Transverse colon (tissue), 4 donors: ENCODE data around the gene EIF3B. TPM values are rescaled to one million over a fixed set of nuclear protein-coding genes. Genes with fewer than 3 reads are reported as not detected.

Experiments
- DNase-seq: peaks from one replicate; pipeline ENCODE4 v3.0.0-alpha.2; 2019
- H3K27ac ChIP-seq, 4 donors: fragments of 200-600 bp; sonication (generic); 2 replicates each; pipeline ENCODE4 v1.5.1; 2016 to 2018; ENCODE audit warnings: inconsistent platforms in 4 of 4
- H3K27me3 ChIP-seq: fragments of 200-600 bp; sonication (generic); 2 replicates; pipeline ENCODE4 v1.5.1; 2017; ENCODE audit warnings: inconsistent platforms
- H3K36me3 ChIP-seq, 4 donors: fragments of 200-600 bp; sonication (generic); 2 replicates each; pipeline ENCODE4 v1.5.1; 2017 to 2019; ENCODE audit warnings: inconsistent platforms in 4 of 4
- H3K4me1 ChIP-seq, 4 donors: fragments of 200-600 bp; sonication (generic); 2 replicates each; pipeline ENCODE4 v1.5.1; 2017 to 2020; ENCODE audit warnings: inconsistent platforms in 4 of 4
- H3K4me3 ChIP-seq, 4 donors: fragments of 200-600 bp; sonication (generic); 1 replicate in 1 of 4; 2 replicates in 3 of 4; pipeline versions ENCODE4 v1.5.1 to v1.6.1; 2017 to 2019; ENCODE audit warnings: inconsistent platforms in 4 of 4
- H3K9me3 ChIP-seq, 2 donors: fragments of 200-600 bp; sonication (generic); 2 replicates each; pipeline ENCODE4 v1.5.1; 2017 to 2019; ENCODE audit warnings: inconsistent platforms in 2 of 2
- EP300 ChIP-seq: sonication (generic); formaldehyde crosslinking; IDR thresholded peaks from one replicate; pipeline ENCODE4 v1.6.1; 2017; ENCODE audit warnings: antibody characterized with exemption, low read depth
- POLR2A ChIP-seq: fragments of 450-650 bp; IDR thresholded peaks from one replicate; pipeline ENCODE4 v1.6.1; 2016; ENCODE audit warnings: antibody characterized with exemption, mild to moderate bottlenecking, moderate library complexity
- POLR2AphosphoS5 ChIP-seq, 3 donors: sonication (generic); formaldehyde crosslinking; IDR thresholded peaks; one replicate each; pipeline ENCODE4 v1.6.1; 2016; ENCODE audit warnings: antibody characterized with exemption in 3 of 3
- WGBS, 2 donors: methylation state at CpG; one replicate each; pipeline ENCODE4 v1.1.5; 2018; ENCODE audit warnings: low coverage in 1 of 2; 5-methylcytosine and 5-hydroxymethylcytosine counted together
- in situ Hi-C, 4 donors: fragments of 200-750 bp; cut with MboI; loops; one replicate each; pipeline versions ENCODE4 v1.15.0 to v1.15.1; 2017; ENCODE audit warnings: low sequenced_read_pairs in 3 of 4, low pct_ligation_motif_present in 1 of 4, low pct_unique_long_range_greater_than_20kb in 1 of 4
- intact Hi-C: fragments of 100-400 bp; cut with DNase I; formaldehyde crosslinking; loops from one replicate; pipeline ENCODE4 v1.15.1; 2023; ENCODE audit warnings: low total_unique reads
- total RNA-seq, 4 donors: library from RNA; depleted of rRNA; stranded (reverse); fragments of >200 nt; gene quantifications; one replicate each; pipeline ENCODE4 v1.1.0, GENCODE V29; 2016
- TF ChIP-seq, protein P1 (sequence below), 5 experiments: fragments of 200-600 bp in 3 of 5; fragments of 450-650 bp in 2 of 5; sonication (generic) in 3 of 5; IDR thresholded peaks; 1 replicate in 2 of 5; 2 replicates in 3 of 5; pipeline ENCODE4 v1.5.1; 2016 to 2017; ENCODE audit warnings: antibody characterized with exemption in 5 of 5, inconsistent platforms in 3 of 5, mild to moderate bottlenecking in 2 of 5, moderate library complexity in 1 of 5

The EIF3B gene
- total RNA-seq, 4 donors from 2014 or later: 75.4 to 201 (median 90.6) TPM

DNA sequence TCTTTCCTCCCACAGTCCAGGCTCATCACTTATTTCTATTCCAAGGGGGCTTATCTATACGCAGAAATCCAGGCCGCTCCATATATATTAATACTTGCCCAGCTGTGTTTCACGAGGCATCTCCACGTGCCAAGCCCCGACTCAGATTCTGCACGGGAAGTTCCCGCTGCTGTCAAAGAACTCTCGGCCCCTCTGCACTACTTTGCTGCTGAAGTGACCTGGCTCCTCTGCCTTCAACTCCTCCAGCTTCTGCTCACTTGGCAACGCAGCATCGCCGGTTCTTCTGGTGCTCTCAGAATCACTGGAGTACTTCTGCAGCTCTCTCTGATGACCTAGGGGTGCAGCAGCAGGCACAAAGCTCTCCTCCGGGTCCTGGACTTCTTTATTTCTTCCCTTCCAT is 39.1 kb downstream of the EIF3B start:
- WGBS, 2 donors: 65 to 78% methylated on average over 4 to 12 of the region's 12 CpGs
- in situ Hi-C loops: no loop called here
- no peaks in the 10 kb centered on the region for H3K4me1 ChIP-seq
- H3K4me3 ChIP-seq: no peak overlapping the region
- H3K9me3 ChIP-seq: no peaks in the 10 kb centered on the region
- TF ChIP-seq EP300 (no peak), POLR2A (no peak), POLR2AphosphoS5 (IDR thresholded peaks at IDR 0.05) (no peak)
- TF ChIP-seq, protein P1, sequence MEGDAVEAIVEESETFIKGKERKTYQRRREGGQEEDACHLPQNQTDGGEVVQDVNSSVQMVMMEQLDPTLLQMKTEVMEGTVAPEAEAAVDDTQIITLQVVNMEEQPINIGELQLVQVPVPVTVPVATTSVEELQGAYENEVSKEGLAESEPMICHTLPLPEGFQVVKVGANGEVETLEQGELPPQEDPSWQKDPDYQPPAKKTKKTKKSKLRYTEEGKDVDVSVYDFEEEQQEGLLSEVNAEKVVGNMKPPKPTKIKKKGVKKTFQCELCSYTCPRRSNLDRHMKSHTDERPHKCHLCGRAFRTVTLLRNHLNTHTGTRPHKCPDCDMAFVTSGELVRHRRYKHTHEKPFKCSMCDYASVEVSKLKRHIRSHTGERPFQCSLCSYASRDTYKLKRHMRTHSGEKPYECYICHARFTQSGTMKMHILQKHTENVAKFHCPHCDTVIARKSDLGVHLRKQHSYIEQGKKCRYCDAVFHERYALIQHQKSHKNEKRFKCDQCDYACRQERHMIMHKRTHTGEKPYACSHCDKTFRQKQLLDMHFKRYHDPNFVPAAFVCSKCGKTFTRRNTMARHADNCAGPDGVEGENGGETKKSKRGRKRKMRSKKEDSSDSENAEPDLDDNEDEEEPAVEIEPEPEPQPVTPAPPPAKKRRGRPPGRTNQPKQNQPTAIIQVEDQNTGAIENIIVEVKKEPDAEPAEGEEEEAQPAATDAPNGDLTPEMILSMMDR (IDR thresholded peaks at IDR 0.05): no peak
- H3K27me3 ChIP-seq: no peaks in the 10 kb centered on the region
- no peaks in the 10 kb centered on the region for H3K36me3 ChIP-seq
- intact Hi-C loops: loop anchor here (1.0 kb wide), 1 partner anchor 24 kb away; no protein-coding TSS in a partner anchor
- DNase-seq: no peak
- no peak overlapping the region for H3K27ac ChIP-seq

DNA sequence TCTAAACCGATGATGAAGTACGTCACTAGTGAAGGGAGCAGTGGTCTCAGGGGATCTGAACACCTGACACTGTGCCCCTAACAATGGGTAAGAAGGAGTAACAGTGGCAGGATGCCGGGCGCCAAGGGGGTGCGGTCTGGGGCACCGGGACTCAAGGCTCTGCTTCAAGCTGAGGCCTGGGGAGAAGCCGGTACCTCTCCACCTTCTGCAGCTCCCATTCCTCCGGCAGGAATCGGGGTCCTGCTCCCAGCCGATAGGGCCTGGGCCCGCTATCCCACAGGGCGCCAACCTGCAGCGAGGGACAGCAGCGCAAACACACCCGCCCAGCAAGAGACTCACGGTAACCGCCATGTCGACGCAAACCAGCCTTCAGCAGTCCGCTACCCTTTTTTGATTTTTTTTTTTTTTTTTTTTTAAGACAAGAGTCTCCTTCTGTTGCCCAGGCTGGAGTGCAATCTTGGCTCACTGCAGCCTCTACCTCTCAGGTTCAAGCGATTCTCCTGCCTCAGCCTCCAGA is 40.0 kb downstream of the EIF3B start:
- Histone ChIP-seq H3K4me3 (no peak overlapping the region), H3K4me1 (peaks cover 0 to 4% (median 1%) of the 10 kb centered on the region in 4 donors), H3K27ac (no peak overlapping the region), H3K9me3 (no peaks in the 10 kb centered on the region), H3K36me3 (no peaks in the 10 kb centered on the region), H3K27me3 (no peaks in the 10 kb centered on the region)
- in situ Hi-C loops: no loop called here
- intact Hi-C loops: loop anchor here (1.0 kb wide), 1 partner anchor 23 kb away; no protein-coding TSS in a partner anchor
- no peak for DNase-seq
- no peak for TF ChIP-seq POLR2A
- TF ChIP-seq POLR2AphosphoS5 (IDR thresholded peaks at IDR 0.05): no peak
- TF ChIP-seq, protein P1 (IDR thresholded peaks at IDR 0.05): no peak
- no peak for TF ChIP-seq EP300
- 92% methylated on average over 21 of the region's 21 CpGs; no CpG with 5 or more reads in 1 of the 2 donors for WGBS, 2 donors

DNA sequence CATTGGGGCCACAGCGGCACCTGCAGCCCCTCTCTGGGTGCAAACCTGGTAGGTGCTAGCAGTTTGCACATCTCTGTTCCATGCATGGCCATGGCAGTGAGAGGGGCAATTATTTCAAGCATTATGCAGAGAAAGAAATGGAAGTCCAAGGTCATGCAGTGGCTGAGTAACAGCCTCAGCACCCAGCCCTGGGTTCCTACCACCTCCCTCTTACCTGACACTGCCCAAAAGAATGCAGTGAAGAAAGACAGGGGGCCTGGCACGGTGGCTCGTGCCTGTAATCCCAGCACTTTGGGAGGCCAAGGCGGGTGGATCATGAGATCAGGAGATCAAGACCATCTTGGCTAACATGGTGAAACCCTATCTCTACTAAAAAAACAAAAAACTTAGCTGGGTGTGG is 43.9 kb downstream of the EIF3B start:
- intact Hi-C loops: no loop called here
- Histone ChIP-seq H3K4me3 (no peak overlapping the region), H3K36me3 (no peaks in the 10 kb centered on the region), H3K9me3 (no peaks in the 10 kb centered on the region), H3K4me1 (peaks cover 0 to 18% (median 12%) of the 10 kb centered on the region in 4 donors), H3K27me3 (no peaks in the 10 kb centered on the region), H3K27ac (no peak overlapping the region)
- DNase-seq: no peak
- in situ Hi-C loops: no loop called here
- TF ChIP-seq EP300: no peak
- TF ChIP-seq, protein P1 (IDR thresholded peaks at IDR 0.05): no peak
- TF ChIP-seq POLR2AphosphoS5 (IDR thresholded peaks at IDR 0.05): no peak
- no peak for TF ChIP-seq POLR2A
- 89 to 100% methylated on average over 3 to 4 of the region's 4 CpGs for WGBS, 2 donors

DNA sequence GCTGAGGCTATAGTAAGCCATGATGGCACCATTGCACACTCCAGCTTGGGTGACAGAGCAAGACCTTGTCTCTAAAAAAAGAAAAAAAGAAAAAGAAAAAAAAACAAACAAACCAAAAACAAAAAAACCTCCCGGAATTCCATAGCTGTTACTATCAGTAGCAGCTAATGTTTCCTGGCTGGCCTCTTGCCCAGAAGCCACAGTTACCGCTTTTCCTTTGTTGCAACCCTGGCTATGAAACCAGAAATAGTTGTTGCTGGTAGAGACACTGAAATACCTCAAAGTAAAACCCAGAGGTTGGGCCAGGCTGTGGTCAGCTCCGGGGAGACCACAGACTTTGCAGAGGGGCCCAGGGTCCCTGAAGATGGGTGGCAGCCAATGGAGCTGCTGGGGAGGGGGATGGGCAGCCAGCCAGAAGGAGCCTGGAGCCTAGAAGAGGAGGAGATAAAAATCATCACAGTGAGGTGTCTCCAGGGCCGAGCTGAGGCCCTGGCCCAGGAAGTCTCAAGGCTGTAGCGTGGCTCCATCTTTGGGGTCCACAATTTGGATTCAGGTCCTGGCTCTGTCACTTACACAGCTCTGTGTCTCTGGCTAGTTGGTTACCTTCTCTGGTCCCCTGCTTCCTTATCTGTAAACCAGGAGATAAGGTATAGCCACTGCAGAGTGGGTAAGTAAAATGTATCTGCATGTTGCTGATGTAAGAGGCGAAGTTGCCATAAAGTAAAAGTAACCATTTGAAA is 45.4 kb downstream of the EIF3B start:
- peak; percentile 75 for DNase-seq
- Histone ChIP-seq H3K36me3 (no peaks in the 10 kb centered on the region), H3K27ac (peak overlapping the region; percentile 51 to 82 (median 74)), H3K9me3 (no peaks in the 10 kb centered on the region), H3K4me1 (peaks cover 4 to 26% (median 22%) of the 10 kb centered on the region in 4 donors), H3K27me3 (no peaks in the 10 kb centered on the region), H3K4me3 (no peak overlapping the region)
- 19 to 29% methylated on average over 3 to 6 of the region's 6 CpGs for WGBS, 2 donors
- intact Hi-C loops: no loop called here
- TF ChIP-seq, protein P1 (IDR thresholded peaks at IDR 0.05): no peak
- TF ChIP-seq EP300 (no peak), POLR2A (no peak), POLR2AphosphoS5 (IDR thresholded peaks at IDR 0.05) (no peak)
- in situ Hi-C loops: no loop called here
